Measurements from ENCODE around the gene USP22.
"Not testable (repeated sequence)": the region's sequence is repeated elsewhere in the genome, so short reads cannot be mapped to it uniquely, and the experiment has no call there.

Gene USP22

DNA sequence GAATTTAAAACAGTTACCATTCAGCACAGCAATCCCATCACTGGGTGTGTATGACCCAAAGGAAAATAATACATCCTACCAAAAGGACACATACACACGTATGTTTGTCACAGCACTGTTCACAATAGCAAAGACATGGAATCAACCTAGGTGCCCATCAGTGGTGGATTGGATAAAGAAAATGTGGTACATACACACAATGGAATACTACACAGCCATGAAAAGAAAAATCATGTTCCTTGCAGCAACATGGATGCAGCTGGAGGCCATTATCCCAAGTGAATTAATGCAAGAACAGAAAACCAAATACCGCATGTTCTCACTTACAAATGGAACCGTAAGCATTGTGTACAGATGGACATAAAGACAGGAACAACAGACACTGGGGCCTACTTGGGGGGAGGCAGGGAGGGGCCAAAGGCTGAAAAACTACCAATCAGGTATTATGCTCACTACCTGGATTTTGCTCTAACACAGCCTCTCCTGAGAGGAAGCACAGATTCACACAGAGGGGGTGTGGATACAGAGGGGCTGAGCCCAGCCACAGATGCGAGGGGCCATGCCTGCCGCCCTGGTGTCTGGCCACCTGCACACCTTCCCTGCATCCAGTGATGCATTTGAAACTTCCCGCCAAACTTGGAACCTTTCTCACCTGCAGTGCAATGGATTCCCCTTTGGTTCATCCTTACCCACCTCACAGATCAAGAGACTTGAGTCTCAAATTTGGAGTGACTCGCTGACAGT is 55.9 kb downstream of the USP22 start:
- DNase-seq = no peak

DNA sequence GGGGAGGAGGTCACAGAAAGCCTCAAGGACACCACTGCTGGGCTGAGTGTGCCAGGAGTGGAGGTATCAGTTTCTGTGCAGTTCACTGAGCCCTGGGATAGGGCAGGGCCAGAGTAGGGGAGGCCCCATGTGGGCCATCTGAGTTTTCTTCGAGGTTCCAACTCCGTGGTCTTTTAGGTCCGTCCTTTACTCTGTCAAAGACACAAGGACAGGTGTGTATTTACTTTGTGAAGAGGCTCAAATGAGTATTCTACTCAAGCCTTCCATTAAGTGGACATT is 59.5 kb downstream of the USP22 start:
- no peak for DNase-seq

GRCh38 chr17:20982589-20983358 is 60.0 kb downstream of the USP22 start:
- no peak for DNase-seq

DNA sequence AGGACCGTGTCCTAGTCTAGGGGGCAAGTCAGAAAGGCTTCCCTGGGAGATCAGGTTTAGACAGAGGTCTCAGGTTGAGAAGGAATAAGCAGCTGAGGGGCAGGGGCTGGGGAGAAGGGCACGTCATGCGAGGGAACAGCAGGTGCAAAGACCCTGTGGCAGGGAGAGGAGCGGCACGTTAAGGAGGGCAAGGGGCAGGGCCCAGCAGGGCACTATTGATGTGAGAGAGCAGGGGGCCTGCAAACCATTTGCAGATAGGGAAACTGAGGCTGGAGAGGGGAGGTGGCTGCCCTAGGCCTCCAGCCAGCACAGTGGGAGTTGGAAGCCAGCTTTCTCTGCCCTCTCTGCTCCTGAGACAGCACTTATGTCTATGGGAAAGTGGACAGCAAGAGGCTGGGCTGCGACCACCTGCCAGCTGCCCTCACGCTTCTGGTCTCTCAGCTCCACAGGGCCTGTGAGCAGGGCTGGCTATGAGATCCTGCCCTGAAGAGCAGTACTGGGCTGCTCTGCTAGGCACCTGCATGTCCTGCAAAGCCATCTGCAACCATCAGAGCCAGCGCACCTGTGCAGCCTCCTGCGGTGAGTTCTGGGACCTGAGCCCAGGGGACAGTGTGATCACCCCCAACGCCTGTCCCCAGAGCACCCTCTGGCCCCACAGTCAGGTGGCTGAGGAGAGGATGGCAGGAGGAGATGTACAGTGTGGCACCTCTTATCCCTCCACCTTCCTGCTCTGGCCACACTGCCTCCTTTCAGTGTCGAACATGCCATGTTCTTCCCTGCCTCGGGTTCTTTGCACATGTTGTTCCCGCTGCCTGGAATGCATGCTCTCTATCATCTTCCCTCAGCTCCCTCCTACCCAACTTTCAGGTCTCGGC is 61.5 kb downstream of the USP22 start:
- no peak for DNase-seq

DNA sequence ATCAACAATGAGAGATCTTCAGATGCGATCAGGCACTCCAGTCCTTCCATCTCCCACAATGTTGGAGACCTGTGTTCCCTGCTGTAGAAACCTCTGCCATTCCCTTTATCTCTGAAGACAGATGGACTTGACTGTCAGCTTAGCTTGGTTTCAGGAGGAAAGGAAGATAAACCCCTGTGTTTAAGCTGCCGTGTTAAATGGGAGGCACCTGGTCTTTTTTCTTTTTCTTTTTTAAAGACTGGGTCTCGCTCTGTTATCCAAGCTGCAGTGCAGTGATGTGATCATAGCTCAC is 63.1 kb downstream of the USP22 start:
- no peak for DNase-seq

GRCh38 chr17:20979007-20979791 is 63.6 kb downstream of the USP22 start:
- not testable (repeated sequence) for DNase-seq

DNA sequence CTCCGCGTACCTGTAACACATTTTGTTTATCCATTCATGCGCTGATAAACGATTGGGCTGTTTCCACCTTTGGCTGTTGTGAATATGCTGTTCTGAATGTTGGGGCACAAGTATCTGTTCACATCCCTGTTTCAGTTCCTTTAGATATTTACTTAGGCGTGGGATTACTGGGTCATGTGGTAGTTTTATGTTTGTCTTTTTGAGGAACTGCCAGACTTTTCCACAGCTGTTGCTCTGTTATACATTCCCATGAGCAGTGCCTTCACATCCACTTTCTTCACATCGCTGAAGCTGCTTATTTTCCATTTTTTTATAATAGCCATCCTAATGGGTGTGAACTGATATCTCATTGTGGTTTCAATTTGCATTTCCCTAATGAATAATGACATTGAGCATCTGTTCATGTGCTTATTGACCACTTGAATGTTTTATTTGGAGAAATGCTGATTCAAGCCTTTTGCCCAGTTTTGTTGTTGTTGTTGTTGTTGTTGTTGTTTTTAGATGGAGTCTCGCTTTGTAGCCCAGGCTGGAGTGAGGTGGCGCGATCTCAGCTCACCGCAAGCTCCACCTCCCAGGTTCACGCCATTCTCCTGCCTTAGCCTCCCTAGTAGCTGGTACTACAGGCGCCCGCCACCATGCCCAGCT is 65.1 kb downstream of the USP22 start:
- DNase-seq = not testable (repeated sequence)

DNA sequence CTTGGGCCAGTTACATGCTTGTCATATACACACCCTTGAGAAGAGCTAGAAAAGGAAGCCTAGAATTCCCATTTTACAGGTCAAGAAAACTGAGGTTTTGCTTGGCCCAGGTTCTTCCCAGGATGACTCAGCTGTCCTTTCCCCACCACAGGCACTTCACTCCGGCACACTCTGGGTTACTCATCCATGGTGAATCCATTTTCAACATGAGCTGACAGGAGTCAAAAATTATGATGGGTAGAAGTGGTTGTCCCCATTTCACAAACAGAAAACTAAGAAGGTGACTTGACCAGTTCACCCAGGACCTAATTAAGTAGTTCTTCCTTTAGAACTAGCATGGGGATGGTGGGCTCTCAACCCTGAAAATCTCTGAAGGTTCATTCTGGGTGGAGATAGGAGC is 67.2 kb downstream of the USP22 start:
- no peak for DNase-seq

DNA sequence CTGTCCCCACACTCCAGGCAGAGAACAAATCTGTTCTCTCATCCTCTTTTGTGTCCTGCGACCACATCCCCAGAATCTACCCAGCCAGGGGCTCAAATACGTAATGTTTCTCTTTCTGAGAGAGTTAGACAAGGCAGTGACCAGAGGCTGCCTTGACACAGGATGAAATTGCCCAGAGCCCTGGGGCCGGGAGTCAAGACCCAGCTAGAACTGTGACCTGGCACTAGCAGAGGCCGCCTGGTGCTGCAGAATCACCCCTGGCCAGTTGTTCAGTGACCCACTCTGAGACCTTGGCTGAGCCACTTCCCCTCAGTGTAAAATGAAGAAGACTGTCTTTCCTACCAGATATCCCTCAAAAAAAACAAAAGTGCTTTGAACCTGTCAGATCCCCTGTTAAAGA is 72.5 kb downstream of the USP22 start:
- DNase-seq = no peak

GRCh38 chr17:20968913-20969616 is 73.7 kb downstream of the USP22 start:
- no peak for DNase-seq

DNA sequence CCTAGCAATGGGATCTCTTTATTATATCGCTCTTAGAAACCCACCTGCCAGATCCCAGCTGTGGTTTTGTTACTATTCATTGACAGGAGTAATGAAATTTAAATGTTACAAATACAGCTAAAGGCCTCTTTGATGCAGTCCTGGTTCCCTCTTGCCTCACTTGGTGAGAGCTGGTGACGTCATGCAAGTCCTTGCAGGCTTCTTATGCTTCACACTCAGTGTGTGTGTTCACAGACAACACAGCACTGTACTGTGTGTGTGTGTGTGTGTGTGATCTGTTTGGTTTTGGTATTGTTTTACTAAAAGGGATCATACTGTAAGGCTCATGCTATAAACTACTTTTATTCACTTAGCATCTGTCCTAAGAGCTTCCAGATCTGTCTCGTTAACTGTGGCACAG is 75.0 kb downstream of the USP22 start:
- DNase-seq = no peak

- DNase-seq = no peak
These were observed 75.9 kb downstream of the USP22 start for GRCh38 chr17:20966870-20967269.

DNA sequence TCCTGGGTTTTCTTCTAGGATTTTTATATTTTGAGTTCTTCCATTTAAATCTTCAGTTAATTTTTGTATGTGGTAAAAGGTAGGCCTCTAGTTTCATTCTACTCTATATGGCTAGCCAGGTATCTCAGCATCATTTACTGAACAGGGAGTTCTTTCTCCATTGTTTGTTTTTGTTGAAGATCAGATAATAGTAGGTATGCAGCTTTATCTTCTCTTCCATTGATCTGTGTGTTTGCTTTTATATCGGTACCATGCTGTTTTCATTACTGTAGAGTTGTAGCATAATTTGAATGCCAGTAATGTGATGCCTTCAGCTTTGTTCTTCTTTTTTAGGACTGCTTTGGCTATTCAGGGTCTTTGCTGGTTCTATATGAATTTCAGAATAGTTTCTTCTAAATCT is 77.3 kb downstream of the USP22 start:
- DNase-seq = no peak

DNA sequence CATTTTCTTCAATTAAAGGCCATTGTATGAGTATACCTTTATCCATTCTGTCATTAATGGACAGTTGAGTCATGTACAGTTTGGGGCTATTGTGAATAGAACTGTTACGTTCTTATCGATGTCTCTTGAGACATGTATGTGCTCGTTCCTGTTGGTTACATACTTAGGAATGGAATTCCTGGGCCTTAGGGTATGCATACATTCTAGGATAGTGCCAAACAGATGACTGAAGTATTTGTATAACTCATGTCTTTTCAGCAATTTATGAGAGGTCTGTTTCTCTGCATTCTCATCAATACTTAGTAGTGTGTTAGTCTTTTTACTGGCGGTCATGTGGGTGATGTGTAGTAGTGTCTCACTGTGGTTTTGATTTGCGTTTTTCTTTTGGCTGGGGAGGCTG is 81.2 kb downstream of the USP22 start:
- DNase-seq = no peak

- no peak for DNase-seq
These were observed 81.9 kb downstream of the USP22 start for GRCh38 chr17:20960871-20961270.

GRCh38 chr17:20955427-20956323 is 87.1 kb downstream of the USP22 start:
- no peak for DNase-seq

- no peak for DNase-seq
These were observed 88.0 kb downstream of the USP22 start for GRCh38 chr17:20954794-20955193.

- no peak for DNase-seq
These were observed 90.6 kb downstream of the USP22 start for GRCh38 chr17:20952183-20952582.

All from NCI-H1930 (cell line).